K562 (cell line): ENCODE data around the gene NOTO. TPM values are rescaled to one million over a fixed set of nuclear protein-coding genes. Genes with fewer than 3 reads are reported as not detected.

ENCODE experiments used
- ATAC-seq: fragments of 200-7000 bp; cut with Tn5 transposase; 3 replicates; pipeline ENCODE4 v1.9.1; 2020; ENCODE audit warnings: moderate library complexity
- BruUV-seq: library from RNA; stranded (reverse); fragments of 400-500 nt; replicated peaks from 2 replicates; lab custom pipeline; 2021; lab: Mats Ljungman, UMichigan
- CTCF ChIA-PET: fragments of 300-600 bp; formaldehyde crosslinking; extraction: SDS; loops from one replicate; lab custom pipeline; 2021; ENCODE audit warnings: low intra/inter-chr PET ratio; lab: Yijun Ruan, JAX
- POLR2A ChIA-PET: fragments of 300-600, 350-650 bp; sonication (Branson Sonifier 250); formaldehyde crosslinking; extraction: SDS; loops from one replicate; lab custom pipeline; 2021; ENCODE audit warnings: antibody characterized with exemption, inconsistent platforms; lab: Yijun Ruan, JAX
- DNase-seq, 4 experiments: peaks; one replicate each; pipeline versions ENCODE4 v3.0.0 to v3.0.0-alpha.2; 2011 to 2018; ENCODE audit warnings: low spot score in 3 of 4, mixed read lengths in 3 of 4; ENCODE audit errors: extremely low read depth in 1 of 4
- FAIRE-seq: peaks from 2 replicates; lab custom pipeline; 2011; peaks lifted over from hg19 to GRCh38; lab: Jason Lieb, UNC
- H2AFZ ChIP-seq: 2 replicates; pipeline ENCODE4 v1.6.0; 2011; ENCODE audit warnings: low read depth, low read length, control low read depth, inconsistent platforms
- H3K27ac ChIP-seq: fragments of 200-600 bp; 3 replicates; pipeline ENCODE4 v1.8.0; 2011; ENCODE audit warnings: low read depth, mild to moderate bottlenecking, control low read depth, inconsistent platforms, low read length, moderate library complexity, mixed read lengths; ENCODE audit errors: extremely low read depth
- H3K27me3 ChIP-seq, 2 experiments: fragments of 300-600 bp in 1 of 2; 2 replicates in 1 of 2; 3 replicates in 1 of 2; pipeline versions ENCODE4 v1.6.0 to v1.8.0; 2011; ENCODE audit warnings: inconsistent platforms in 2 of 2, low read length in 2 of 2, mild to moderate bottlenecking in 1 of 2, mixed read lengths in 1 of 2, moderate library complexity in 1 of 2; ENCODE audit not compliant: control insufficient read depth in 2 of 2, insufficient read depth in 2 of 2
- H3K36me3 ChIP-seq: fragments of 300-600 bp; 3 replicates; pipeline ENCODE4 v1.8.0; 2011; ENCODE audit warnings: mild to moderate bottlenecking, low read length, inconsistent platforms; ENCODE audit not compliant: control insufficient read depth, insufficient read depth
- H3K4me1 ChIP-seq, 2 experiments: fragments of 200-600 bp in 1 of 2; replicated peaks in 1 of 2; 2 replicates in 1 of 2; 3 replicates in 1 of 2; pipeline versions ENCODE4 v1.5.1 to v1.8.0; 2011; ENCODE audit warnings: inconsistent platforms in 2 of 2, low read length in 2 of 2, mild to moderate bottlenecking in 1 of 2, mixed read lengths in 1 of 2, moderate library complexity in 1 of 2; ENCODE audit not compliant: control insufficient read depth in 2 of 2, insufficient read depth in 2 of 2
- H3K4me2 ChIP-seq: 2 replicates; pipeline ENCODE4 v1.6.1; 2011; ENCODE audit warnings: low read length, control low read depth, inconsistent platforms, mixed read lengths; ENCODE audit not compliant: insufficient read depth
- H3K4me3 ChIP-seq: fragments of 200-600 bp; sonication (generic), shearing (Covaris generic); 2 replicates; pipeline ENCODE4 v1.5.1; 2016; ENCODE audit warnings: control low read depth, inconsistent platforms
- H3K79me2 ChIP-seq: fragments of 200-600 bp; 3 replicates; pipeline ENCODE4 v1.8.0; 2011; ENCODE audit warnings: low read length, inconsistent platforms; ENCODE audit not compliant: control insufficient read depth, insufficient read depth
- H3K9ac ChIP-seq, 2 experiments: 2 replicates each; pipeline versions ENCODE4 v1.6.0 to v1.6.1; 2011; ENCODE audit warnings: low read depth in 2 of 2, low read length in 2 of 2, control low read depth in 1 of 2, inconsistent platforms in 1 of 2, mild to moderate bottlenecking in 1 of 2, mixed read lengths in 1 of 2; ENCODE audit not compliant: insufficient read depth in 1 of 2
- H3K9me1 ChIP-seq: one replicate; pipeline ENCODE4 v1.6.0; 2011; ENCODE audit warnings: inconsistent platforms, mild to moderate bottlenecking, low read length, moderate library complexity; ENCODE audit not compliant: control insufficient read depth, insufficient read depth
- H3K9me3 ChIP-seq: replicated peaks from 2 replicates; pipeline ENCODE4 v1.5.1; 2011; ENCODE audit warnings: low read depth, low read length, inconsistent platforms; ENCODE audit not compliant: control insufficient read depth, insufficient read depth
- H4K20me1 ChIP-seq: replicated peaks from 2 replicates; pipeline ENCODE4 v1.6.1; 2011; ENCODE audit warnings: low read length, inconsistent platforms, mixed read lengths; ENCODE audit not compliant: control insufficient read depth, insufficient read depth
- BMI1 ChIP-seq: fragments of 150-350 bp; IDR thresholded peaks from 2 replicates; pipeline ENCODE4 v1.6.1; 2014; ENCODE audit warnings: low read length
- EGR1 ChIP-seq: fragments of 450-650 bp; conservative IDR thresholded peaks from 2 replicates; pipeline ENCODE4 v1.6.1; 2017; ENCODE audit warnings: mild to moderate bottlenecking
- FOXP1 ChIP-seq: sonication (generic); formaldehyde crosslinking; IDR thresholded peaks from 2 replicates; pipeline ENCODE4 v1.8.0; 2022; ENCODE audit warnings: mild to moderate bottlenecking, missing genetic modification reagents
- KHSRP ChIP-seq: fragments of 450-650 bp; IDR thresholded peaks from 2 replicates; pipeline ENCODE4 v1.6.1; 2017
- KLF16 ChIP-seq: IDR thresholded peaks from 2 replicates; pipeline ENCODE4 v1.6.1; 2016; ENCODE audit warnings: antibody characterized with exemption
- NFE2L1 ChIP-seq: fragments of 450-650 bp; IDR thresholded peaks from 2 replicates; pipeline ENCODE4 v1.6.1; 2016; ENCODE audit warnings: missing genetic modification characterization, low read depth, mild to moderate bottlenecking, missing compliant biosample characterization, moderate library complexity, borderline replicate concordance
- NFYB ChIP-seq: IDR thresholded peaks from 2 replicates; pipeline ENCODE4 v1.6.1; 2011; ENCODE audit warnings: mild to moderate bottlenecking, moderate library complexity; ENCODE audit not compliant: insufficient read length; ENCODE audit errors: extremely low read depth
- RAD21 ChIP-seq, 2 experiments: fragments of 250-450 bp in 1 of 2; fragments of 450-650 bp in 1 of 2; sonication (Bioruptor Pico) in 1 of 2; formaldehyde crosslinking in 1 of 2; IDR thresholded peaks in 1 of 2; conservative IDR thresholded peaks in 1 of 2; 2 replicates each; pipeline versions ENCODE4 v1.4.0 to v1.8.0; 2020 to 2022; ENCODE audit warnings: mild to moderate bottlenecking in 2 of 2, moderate library complexity in 1 of 2
- TGIF2 ChIP-seq: sonication (generic); formaldehyde crosslinking; IDR thresholded peaks from 2 replicates; pipeline ENCODE4 v1.8.1; 2022; ENCODE audit warnings: mild to moderate bottlenecking, missing genetic modification reagents, moderate library complexity
- ZNF232 ChIP-seq: sonication (generic); formaldehyde crosslinking; IDR thresholded peaks from 2 replicates; pipeline ENCODE4 v1.8.0; 2022; ENCODE audit warnings: mild to moderate bottlenecking, missing genetic modification reagents
- WGBS: fragments of 100-300 bp; shearing (Covaris generic); methylation state at CpG from one replicate; pipeline ENCODE4 v1.1.6; 2016; ENCODE audit warnings: low coverage, mixed read lengths; ENCODE audit not compliant: insufficient coverage; ENCODE audit errors: missing lambda C conversion rate; 5-methylcytosine and 5-hydroxymethylcytosine counted together
- in situ Hi-C: fragments of 300-500 bp; cut with MboI; formaldehyde crosslinking; loops from 4 replicates; pipeline ENCODE4 v1.15.0; 2018; ENCODE audit warnings: inconsistent platforms, mixed read lengths
- intact Hi-C: fragments of 100-400 bp; cut with micrococcal nuclease; formaldehyde crosslinking; loops from 2 replicates; pipeline ENCODE4 v1.14.2; 2022
- polyA plus RNA-seq, 8 experiments: library from polyadenylated mRNA; depleted of rRNA in 4 of 8; stranded (reverse) in 5 of 8; unstranded in 3 of 8; fragments of >200 nt; fragmentation: Nextera tagmentation in 2 of 8; fragmentation: Illumina TruSeq in 1 of 8; extraction: Ambion mirVana in 2 of 8; extraction: Trizol in 1 of 8; gene quantifications; 2 replicates each; pipeline versions ENCODE4 v1.2.1 to v1.2.3, GENCODE V29; 2011 to 2014; ENCODE audit warnings: inconsistent platforms in 1 of 8, missing spikeins in 1 of 8
- total RNA-seq, 7 experiments: library from RNA; depleted of rRNA in 6 of 7; stranded (reverse); fragments of >200 nt in 6 of 7; fragmentation: Illumina TruSeq in 2 of 7; extraction: Trizol in 2 of 7; gene quantifications; 2 replicates each; pipeline versions ENCODE4 v1.2.1 to v1.2.3, GENCODE V29; 2011 to 2021; ENCODE audit warnings: low replicate concordance in 1 of 7
- TF ChIP-seq, protein P1 (sequence below), 3 experiments: IDR thresholded peaks in 2 of 3; conservative IDR thresholded peaks in 1 of 3; 2 replicates each; pipeline ENCODE4 v1.5.1; 2011 to 2012; ENCODE audit warnings: low read length in 3 of 3, mild to moderate bottlenecking in 3 of 3, control low read depth in 2 of 3, improper control_type of control experiment in 1 of 3, inconsistent platforms in 1 of 3, low read depth in 1 of 3, mixed read lengths in 1 of 3, moderate library complexity in 1 of 3; ENCODE audit not compliant: insufficient read depth in 2 of 3
- TF ChIP-seq, protein P2 (sequence below): fragments of 450-650 bp; formaldehyde crosslinking; IDR thresholded peaks from 2 replicates; pipeline ENCODE4 v1.4.0; 2020; ENCODE audit warnings: mild to moderate bottlenecking, moderate library complexity
- TF ChIP-seq, protein P3 (sequence below): fragments of 450-650 bp; IDR thresholded peaks from 2 replicates; pipeline ENCODE4 v1.6.1; 2018; ENCODE audit not compliant: partially characterized antibody

Gene NOTO
- total and polyA plus RNA-seq, 9 of the 15 experiments (the other 6 are each of a cell fraction or from before 2014, with no cell fraction given), result not detected

DNA sequence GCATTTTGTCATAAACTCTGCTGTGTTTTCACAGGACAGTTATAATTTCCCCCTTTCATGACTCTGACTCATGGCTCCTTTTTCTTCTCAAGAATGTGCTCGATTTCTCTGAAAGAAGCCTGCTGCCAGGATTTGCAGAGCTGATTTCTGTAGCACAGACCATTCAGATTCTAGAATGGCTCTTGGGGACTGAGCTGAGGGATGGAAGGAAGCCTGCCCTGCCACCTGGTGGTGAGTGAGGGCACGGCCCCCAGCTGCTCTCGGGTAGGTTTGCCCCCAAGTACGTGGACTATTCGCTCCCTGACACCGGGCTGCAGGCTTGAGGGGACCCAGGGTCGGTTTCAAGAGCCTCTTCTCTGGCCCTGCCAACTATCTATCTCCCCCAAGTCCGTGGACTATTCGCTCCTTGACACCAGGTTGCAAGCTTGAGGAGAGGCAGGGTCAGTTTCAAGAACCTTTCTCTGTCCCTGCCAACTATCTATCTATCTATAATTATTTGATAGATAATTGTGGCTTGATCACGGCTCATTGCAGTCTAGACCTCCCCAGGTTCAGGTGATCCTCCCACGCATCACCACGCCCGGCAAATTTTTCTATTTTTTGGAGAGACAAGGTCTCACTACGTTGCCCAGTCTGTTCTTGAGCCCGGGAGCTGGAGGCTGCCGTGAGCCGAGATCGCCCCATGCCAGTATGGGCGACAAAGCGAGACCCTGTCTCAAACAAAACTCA lies 10.2 kb downstream of the NOTO start:
- FAIRE-seq (peak; percentile 86), DNase-seq (peak; percentile 76 to 84 (median 80)), ATAC-seq (peak; percentile 84)
- CTCF ChIA-PET, result interaction anchor here (0.7 to 1.7 kb wide), 3 partner anchors 35 to 320 kb away, joined by 3 to 7 read pairs (median 7); no protein-coding TSS in a partner anchor
- Histone ChIP-seq H3K9ac (peak overlapping the region; percentile 8 to 94; a peak in 2 of 4 replicates), H2AFZ (peak overlapping the region; percentile 96), H3K4me1 (peaks cover 15 to 23% of the 10 kb centered on the region in 2 experiments; a peak in 4 of 5 replicates), H3K36me3 (no peaks in the 10 kb centered on the region), H3K27me3 (no peaks in the 10 kb centered on the region), H3K4me3 (no peak overlapping the region), H3K9me1 (no peaks in the 10 kb centered on the region), H3K27ac (no peak overlapping the region), H3K9me3 (no peaks in the 10 kb centered on the region), H3K79me2 (peaks cover 36% of the 10 kb centered on the region), H3K4me2 (peak overlapping the region; percentile 94), H4K20me1 (no peaks in the 10 kb centered on the region)
- intact Hi-C loops, result loop anchor here (1.0 to 2.0 kb wide), 2 partner anchors 35 to 48 kb away; no protein-coding TSS in a partner anchor
- POLR2A ChIA-PET, result interaction anchor here (0.6 to 2.1 kb wide), 8 partner anchors 10 to 307 kb away, joined by 3 to 16 read pairs (median 4); partner anchors contain the start of genes CCT7 and NOTO
- in situ Hi-C loops, result no loop called here
- no TSS peak for BruUV-seq
- 23% methylated on average over 20 of the region's 20 CpGs for WGBS
- TF ChIP-seq, protein P1, sequence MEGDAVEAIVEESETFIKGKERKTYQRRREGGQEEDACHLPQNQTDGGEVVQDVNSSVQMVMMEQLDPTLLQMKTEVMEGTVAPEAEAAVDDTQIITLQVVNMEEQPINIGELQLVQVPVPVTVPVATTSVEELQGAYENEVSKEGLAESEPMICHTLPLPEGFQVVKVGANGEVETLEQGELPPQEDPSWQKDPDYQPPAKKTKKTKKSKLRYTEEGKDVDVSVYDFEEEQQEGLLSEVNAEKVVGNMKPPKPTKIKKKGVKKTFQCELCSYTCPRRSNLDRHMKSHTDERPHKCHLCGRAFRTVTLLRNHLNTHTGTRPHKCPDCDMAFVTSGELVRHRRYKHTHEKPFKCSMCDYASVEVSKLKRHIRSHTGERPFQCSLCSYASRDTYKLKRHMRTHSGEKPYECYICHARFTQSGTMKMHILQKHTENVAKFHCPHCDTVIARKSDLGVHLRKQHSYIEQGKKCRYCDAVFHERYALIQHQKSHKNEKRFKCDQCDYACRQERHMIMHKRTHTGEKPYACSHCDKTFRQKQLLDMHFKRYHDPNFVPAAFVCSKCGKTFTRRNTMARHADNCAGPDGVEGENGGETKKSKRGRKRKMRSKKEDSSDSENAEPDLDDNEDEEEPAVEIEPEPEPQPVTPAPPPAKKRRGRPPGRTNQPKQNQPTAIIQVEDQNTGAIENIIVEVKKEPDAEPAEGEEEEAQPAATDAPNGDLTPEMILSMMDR (IDR thresholded peaks at IDR 0.05 in 2 of 3, conservative IDR thresholded peaks at IDR 0.05 in 1 of 3; ENCODE audit: insufficient read depth in 2 of 3, low read depth in 1 of 3, low read length in 3 of 3), result peak; percentile 86 to 96 (median 87)
- TF ChIP-seq EGR1 (0 out of 2 replicates have a peak, but pooled peaks have one; percentile 7), FOXP1 (CRISPR knock-in tag) (no peak), KHSRP (no peak), TGIF2 (CRISPR knock-in tag) (no peak), RAD21 (CRISPR knock-in tag; conservative IDR thresholded peaks at IDR 0.05 in 1 of 2, IDR thresholded peaks at IDR 0.05 in 1 of 2) (peak; percentile 59 to 70), ZNF232 (CRISPR knock-in tag) (no peak), BMI1 (no peak), NFE2L1 (no peak), KLF16 (peak; percentile 34; the same call in 1 of the 2 replicates), NFYB (no peak)
- TF ChIP-seq, protein P2, sequence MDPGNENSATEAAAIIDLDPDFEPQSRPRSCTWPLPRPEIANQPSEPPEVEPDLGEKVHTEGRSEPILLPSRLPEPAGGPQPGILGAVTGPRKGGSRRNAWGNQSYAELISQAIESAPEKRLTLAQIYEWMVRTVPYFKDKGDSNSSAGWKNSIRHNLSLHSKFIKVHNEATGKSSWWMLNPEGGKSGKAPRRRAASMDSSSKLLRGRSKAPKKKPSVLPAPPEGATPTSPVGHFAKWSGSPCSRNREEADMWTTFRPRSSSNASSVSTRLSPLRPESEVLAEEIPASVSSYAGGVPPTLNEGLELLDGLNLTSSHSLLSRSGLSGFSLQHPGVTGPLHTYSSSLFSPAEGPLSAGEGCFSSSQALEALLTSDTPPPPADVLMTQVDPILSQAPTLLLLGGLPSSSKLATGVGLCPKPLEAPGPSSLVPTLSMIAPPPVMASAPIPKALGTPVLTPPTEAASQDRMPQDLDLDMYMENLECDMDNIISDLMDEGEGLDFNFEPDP (CRISPR knock-in tag), result no peak
- TF ChIP-seq, protein P3, sequence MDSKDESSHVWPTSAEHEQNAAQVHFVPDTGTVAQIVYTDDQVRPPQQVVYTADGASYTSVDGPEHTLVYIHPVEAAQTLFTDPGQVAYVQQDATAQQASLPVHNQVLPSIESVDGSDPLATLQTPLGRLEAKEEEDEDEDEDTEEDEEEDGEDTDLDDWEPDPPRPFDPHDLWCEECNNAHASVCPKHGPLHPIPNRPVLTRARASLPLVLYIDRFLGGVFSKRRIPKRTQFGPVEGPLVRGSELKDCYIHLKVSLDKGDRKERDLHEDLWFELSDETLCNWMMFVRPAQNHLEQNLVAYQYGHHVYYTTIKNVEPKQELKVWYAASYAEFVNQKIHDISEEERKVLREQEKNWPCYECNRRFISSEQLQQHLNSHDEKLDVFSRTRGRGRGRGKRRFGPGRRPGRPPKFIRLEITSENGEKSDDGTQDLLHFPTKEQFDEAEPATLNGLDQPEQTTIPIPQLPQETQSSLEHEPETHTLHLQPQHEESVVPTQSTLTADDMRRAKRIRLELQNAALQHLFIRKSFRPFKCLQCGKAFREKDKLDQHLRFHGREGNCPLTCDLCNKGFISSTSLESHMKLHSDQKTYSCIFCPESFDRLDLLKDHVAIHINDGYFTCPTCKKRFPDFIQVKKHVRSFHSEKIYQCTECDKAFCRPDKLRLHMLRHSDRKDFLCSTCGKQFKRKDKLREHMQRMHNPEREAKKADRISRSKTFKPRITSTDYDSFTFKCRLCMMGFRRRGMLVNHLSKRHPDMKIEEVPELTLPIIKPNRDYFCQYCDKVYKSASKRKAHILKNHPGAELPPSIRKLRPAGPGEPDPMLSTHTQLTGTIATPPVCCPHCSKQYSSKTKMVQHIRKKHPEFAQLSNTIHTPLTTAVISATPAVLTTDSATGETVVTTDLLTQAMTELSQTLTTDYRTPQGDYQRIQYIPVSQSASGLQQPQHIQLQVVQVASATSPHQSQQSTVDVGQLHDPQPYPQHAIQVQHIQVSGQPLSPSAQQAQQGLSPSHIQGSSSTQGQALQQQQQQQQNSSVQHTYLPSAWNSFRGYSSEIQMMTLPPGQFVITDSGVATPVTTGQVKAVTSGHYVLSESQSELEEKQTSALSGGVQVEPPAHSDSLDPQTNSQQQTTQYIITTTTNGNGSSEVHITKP, result peak; percentile 37
